AG04450 (cell line): ENCODE data around the gene PNLDC1. TPM values are rescaled to one million over a fixed set of nuclear protein-coding genes. Genes with fewer than 3 reads are reported as not detected.

Experiments used
- CTCF ChIA-PET: fragments of 300-600, 350-600 bp; formaldehyde crosslinking; extraction: SDS; loops from one replicate; lab custom pipeline; 2022; ENCODE audit warnings: antibody characterized with exemption, inconsistent platforms; lab: Charles Lee
- POLR2A ChIA-PET: fragments of 350-600 bp; formaldehyde crosslinking; extraction: SDS; loops from one replicate; lab custom pipeline; 2021; ENCODE audit warnings: antibody characterized with exemption, inconsistent platforms; lab: Yijun Ruan, JAX
- DNase-seq: peaks from one replicate; pipeline ENCODE4 v3.0.0-alpha.2; 2011; ENCODE audit warnings: low read depth, low spot score
- H3K27ac ChIP-seq: one replicate; pipeline ENCODE4 v1.5.1; 2012; ENCODE audit warnings: low read depth, low read length, control low read depth
- H3K27me3 ChIP-seq: one replicate; pipeline ENCODE4 v1.6.0; 2012; ENCODE audit warnings: low read length; ENCODE audit not compliant: control insufficient read depth, insufficient read depth
- H3K4me3 ChIP-seq: 2 replicates; pipeline ENCODE4 v1.5.1; 2011; ENCODE audit warnings: mild to moderate bottlenecking, low read depth, low read length, control low read depth
- H3K9me3 ChIP-seq: 2 replicates; pipeline ENCODE4 v1.5.1; 2012; ENCODE audit warnings: low read length; ENCODE audit not compliant: control insufficient read depth, insufficient read depth
- polyA plus RNA-seq: library from polyadenylated mRNA; depleted of rRNA; stranded (reverse); fragments of >200 nt; gene quantifications from 2 replicates; pipeline ENCODE4 v1.2.3, GENCODE V29; 2011
- TF ChIP-seq, protein P1 (sequence below): IDR thresholded peaks from 2 replicates; pipeline ENCODE4 v1.5.1; 2011; ENCODE audit warnings: low read depth, low read length, control low read depth, inconsistent platforms

PNLDC1 gene
- polyA plus RNA-seq, 1 experiment = 0.19 TPM

DNA sequence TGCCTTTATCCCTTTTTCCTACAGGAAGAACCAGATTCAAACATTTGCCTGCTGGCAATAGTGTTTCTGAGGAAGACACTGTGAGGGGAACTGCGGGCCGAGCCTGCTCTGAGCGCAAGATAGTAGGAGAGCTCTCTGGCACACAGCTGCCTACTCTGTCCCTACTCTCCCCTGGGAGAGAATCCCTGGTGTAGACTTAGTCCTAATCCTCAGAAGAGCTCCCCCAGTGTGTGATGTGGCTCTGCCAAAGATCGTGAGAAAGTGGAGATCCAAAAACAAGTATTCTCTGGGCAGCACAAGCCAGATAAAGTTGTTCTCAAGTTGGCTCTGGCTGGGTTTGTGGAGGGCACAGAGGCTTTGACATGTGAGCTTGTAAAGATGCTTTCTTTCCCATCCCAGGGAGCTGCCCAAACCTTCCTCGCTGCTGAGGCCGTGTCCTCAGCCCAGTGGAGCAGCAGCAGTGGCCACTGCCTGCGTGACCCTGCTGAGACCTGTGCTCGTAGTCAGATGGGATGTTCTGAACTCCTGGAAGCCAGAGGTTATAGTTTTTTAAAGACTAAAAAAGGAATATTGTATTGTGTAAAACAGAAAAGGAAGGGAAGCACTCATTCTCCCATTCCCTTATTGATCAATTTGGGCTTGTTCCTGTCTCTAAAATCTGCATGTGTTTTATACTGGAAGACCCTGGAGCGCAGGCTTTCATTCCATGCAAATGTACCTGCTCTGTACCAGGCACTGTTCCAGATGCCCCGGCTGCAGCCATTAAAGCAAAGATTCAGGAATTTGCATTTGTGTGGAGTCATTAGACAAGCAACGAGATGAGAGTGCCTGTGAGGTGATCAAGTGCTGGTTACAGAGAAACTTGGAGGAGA, 30.7 kb downstream of the PNLDC1 start:
- Histone ChIP-seq H3K9me3 (peaks cover 5% of the 10 kb centered on the region; the same call in 1 of the 2 replicates), H3K4me3 (no peak overlapping the region), H3K27ac (no peak overlapping the region), H3K27me3 (no peaks in the 10 kb centered on the region)
- CTCF ChIA-PET = no interaction called here
- DNase-seq = no peak
- TF ChIP-seq, protein P1, sequence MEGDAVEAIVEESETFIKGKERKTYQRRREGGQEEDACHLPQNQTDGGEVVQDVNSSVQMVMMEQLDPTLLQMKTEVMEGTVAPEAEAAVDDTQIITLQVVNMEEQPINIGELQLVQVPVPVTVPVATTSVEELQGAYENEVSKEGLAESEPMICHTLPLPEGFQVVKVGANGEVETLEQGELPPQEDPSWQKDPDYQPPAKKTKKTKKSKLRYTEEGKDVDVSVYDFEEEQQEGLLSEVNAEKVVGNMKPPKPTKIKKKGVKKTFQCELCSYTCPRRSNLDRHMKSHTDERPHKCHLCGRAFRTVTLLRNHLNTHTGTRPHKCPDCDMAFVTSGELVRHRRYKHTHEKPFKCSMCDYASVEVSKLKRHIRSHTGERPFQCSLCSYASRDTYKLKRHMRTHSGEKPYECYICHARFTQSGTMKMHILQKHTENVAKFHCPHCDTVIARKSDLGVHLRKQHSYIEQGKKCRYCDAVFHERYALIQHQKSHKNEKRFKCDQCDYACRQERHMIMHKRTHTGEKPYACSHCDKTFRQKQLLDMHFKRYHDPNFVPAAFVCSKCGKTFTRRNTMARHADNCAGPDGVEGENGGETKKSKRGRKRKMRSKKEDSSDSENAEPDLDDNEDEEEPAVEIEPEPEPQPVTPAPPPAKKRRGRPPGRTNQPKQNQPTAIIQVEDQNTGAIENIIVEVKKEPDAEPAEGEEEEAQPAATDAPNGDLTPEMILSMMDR = no peak
- POLR2A ChIA-PET = no interaction called here

DNA sequence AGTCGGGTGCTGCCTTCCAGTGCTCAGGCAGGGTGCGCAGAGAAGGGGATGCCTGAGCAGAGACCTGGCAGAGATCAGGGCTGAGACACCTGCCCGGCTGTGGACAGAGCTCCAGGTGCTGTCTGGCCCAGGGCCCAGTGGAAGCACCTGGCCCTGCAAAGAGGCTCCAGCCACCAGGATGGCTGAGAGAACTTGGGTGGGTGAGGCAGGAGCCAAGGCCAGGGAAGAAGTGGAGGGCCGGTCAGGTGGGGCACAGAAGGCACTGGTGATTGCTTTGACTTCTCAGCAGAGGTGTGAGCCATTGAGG, 31.2 kb downstream of the PNLDC1 start:
- Histone ChIP-seq H3K4me3 (no peak overlapping the region), H3K27ac (no peak overlapping the region), H3K9me3 (no peaks in the 10 kb centered on the region; the same call in 1 of the 2 replicates), H3K27me3 (no peaks in the 10 kb centered on the region)
- POLR2A ChIA-PET = no interaction called here
- DNase-seq = no peak
- TF ChIP-seq, protein P1 = no peak
- CTCF ChIA-PET = no interaction called here

GRCh38 chr6:159832946-159833345, 32.9 kb downstream of the PNLDC1 start:
- no peak overlapping the region for H3K4me3 ChIP-seq
- H3K27ac ChIP-seq = no peak overlapping the region
- ChIA-PET CTCF (no interaction called here), POLR2A (no interaction called here)
- peaks cover 8% of the 10 kb centered on the region; the same call in 1 of the 2 replicates for H3K9me3 ChIP-seq
- TF ChIP-seq, protein P1 = no peak
- no peaks in the 10 kb centered on the region for H3K27me3 ChIP-seq
- DNase-seq = no peak

GRCh38 chr6:159833556-159833955, 33.5 kb downstream of the PNLDC1 start:
- ChIA-PET POLR2A (no interaction called here), CTCF (interaction anchor here (0.5 to 1.1 kb wide), 5 partner anchors 18 to 622 kb away, joined by 3 to 5 read pairs (median 3); no protein-coding TSS in a partner anchor)
- no peak overlapping the region for H3K27ac ChIP-seq
- H3K9me3 ChIP-seq = peaks cover 8% of the 10 kb centered on the region; the same call in 1 of the 2 replicates
- DNase-seq = no peak
- no peak overlapping the region for H3K4me3 ChIP-seq
- TF ChIP-seq, protein P1 = peak; percentile 16; the same call in 1 of the 2 replicates
- no peaks in the 10 kb centered on the region for H3K27me3 ChIP-seq

GRCh38 chr6:159833997-159834603, 34.0 kb downstream of the PNLDC1 start:
- TF ChIP-seq, protein P1 = no peak
- no peak overlapping the region for H3K27ac ChIP-seq
- H3K4me3 ChIP-seq = no peak overlapping the region
- no peaks in the 10 kb centered on the region for H3K27me3 ChIP-seq
- DNase-seq = no peak
- CTCF ChIA-PET = interaction anchor here (0.5 to 1.1 kb wide), 5 partner anchors 18 to 621 kb away, joined by 3 to 5 read pairs (median 3); no protein-coding TSS in a partner anchor
- POLR2A ChIA-PET = no interaction called here
- peaks cover 8% of the 10 kb centered on the region; the same call in 1 of the 2 replicates for H3K9me3 ChIP-seq
